Right atrium auricular region (tissue), 2 donors: Measurements from ENCODE around the gene SPTLC3. TPM values are rescaled to one million over a fixed set of nuclear protein-coding genes. Genes with fewer than 3 reads are reported as not detected.

ENCODE experiments used
- DNase-seq: peaks from one replicate; pipeline ENCODE4 v3.0.0-alpha.2; 2019; ENCODE audit warnings: low spot score
- H3K27ac ChIP-seq, 2 donors: fragments of 200-600 bp; sonication (generic); 1 replicate in 1 of 2; 2 replicates in 1 of 2; pipeline ENCODE4 v1.5.1; 2016 to 2019
- H3K27me3 ChIP-seq, 2 donors: fragments of 200-600 bp; sonication (generic); one replicate each; pipeline versions ENCODE4 v1.5.1 to v1.6.0; 2017 to 2019
- H3K36me3 ChIP-seq: fragments of 200-600 bp; sonication (generic); one replicate; pipeline ENCODE4 v1.5.1; 2016
- H3K4me1 ChIP-seq, 2 donors: fragments of 200-600 bp; sonication (generic); one replicate each; pipeline versions ENCODE4 v1.5.1 to v1.6.0; 2017 to 2019
- H3K4me3 ChIP-seq, 2 donors: fragments of 200-600 bp; sonication (generic); 1 replicate in 1 of 2; 2 replicates in 1 of 2; pipeline ENCODE4 v1.5.1; 2017 to 2019; ENCODE audit warnings: mild to moderate bottlenecking in 1 of 2, moderate library complexity in 1 of 2
- H3K9me3 ChIP-seq, 2 donors: fragments of 200-600 bp; sonication (generic); one replicate each; pipeline ENCODE4 v1.5.1; 2019
- CTCF ChIP-seq, 2 donors: fragments of 200-600 bp; sonication (generic); IDR thresholded peaks; one replicate each; pipeline ENCODE4 v1.5.1; 2019; ENCODE audit warnings: antibody characterized with exemption in 2 of 2
- total RNA-seq, 2 donors: library from RNA; depleted of rRNA; stranded (reverse); fragments of >200 nt; gene quantifications; one replicate each; pipeline ENCODE4 v1.1.0, GENCODE V29; 2016

SPTLC3 gene
- total RNA-seq, 2 donors from 2014 or later, result 2.8 to 4.2 TPM

DNA sequence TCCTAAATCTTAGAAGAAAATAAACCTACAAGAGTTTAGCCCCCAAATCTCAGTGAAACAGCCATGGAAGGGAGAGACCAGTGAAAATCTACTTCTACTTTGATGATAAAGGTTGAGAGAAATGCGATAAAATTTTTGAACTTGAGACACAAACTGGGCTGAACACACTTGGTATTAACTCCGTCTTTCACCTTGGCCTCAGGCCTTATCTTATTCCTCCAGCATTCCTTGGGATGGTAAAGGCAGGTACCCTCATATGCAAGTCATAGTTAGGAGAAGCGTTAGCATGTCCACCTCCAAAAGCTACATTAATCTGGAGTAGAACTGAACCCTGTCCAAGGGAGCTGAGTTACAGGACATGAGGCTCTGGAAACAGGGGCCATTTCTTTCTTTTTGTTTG lies 1.2 kb upstream of the SPTLC3 start:
- no peak for DNase-seq
- H3K4me3 ChIP-seq, result no peak overlapping the region
- no peak overlapping the region for H3K27ac ChIP-seq
- H3K27me3 ChIP-seq, result no peaks in the 10 kb centered on the region
- TF ChIP-seq CTCF (IDR thresholded peaks at IDR 0.05), result no peak
- H3K4me1 ChIP-seq, result peaks cover 0 to 14% of the 10 kb centered on the region in 2 donors
- H3K9me3 ChIP-seq, result no peaks in the 10 kb centered on the region
- H3K36me3 ChIP-seq, result no peaks in the 10 kb centered on the region

DNA sequence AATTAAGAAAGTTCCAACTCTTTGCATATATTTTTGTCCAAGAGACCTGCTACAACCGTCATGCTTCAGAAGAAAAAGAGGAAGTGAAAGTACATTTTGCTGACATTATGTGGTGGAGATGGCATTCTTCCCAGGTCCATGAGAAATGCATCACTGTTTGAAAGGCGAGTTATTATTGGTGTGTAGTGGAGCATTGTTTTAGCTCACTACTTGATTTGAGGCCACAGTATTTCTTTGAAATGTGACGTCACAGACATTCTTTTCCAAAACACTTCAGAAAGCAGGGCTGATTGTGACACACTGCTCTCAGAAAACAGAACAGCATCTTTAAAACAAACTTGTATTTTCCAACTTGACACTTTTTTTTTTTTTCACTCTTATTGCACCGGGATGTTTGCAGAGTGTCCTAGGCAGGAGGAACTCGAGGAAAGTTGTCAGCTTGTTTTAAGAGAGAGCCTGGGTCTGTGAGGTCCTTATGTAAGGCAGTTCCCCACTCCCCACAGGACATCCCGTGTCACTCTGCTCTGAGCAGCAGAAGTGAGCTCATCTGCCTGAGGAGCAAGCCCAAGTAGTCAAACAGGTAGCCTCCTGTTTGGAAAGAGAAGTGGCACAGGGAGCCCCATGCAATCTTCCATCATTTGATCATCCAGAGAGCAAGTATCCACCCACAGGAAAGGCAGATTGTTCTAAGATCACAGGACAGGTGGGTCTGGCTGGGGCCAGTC lies 1.1 kb downstream of the SPTLC3 start:
- Histone ChIP-seq H3K9me3 (no peaks in the 10 kb centered on the region), H3K36me3 (no peaks in the 10 kb centered on the region), H3K4me3 (peak overlapping the region; percentile 32 to 46), H3K27ac (peak overlapping the region; percentile 58 to 71), H3K4me1 (peaks cover 0 to 20% of the 10 kb centered on the region in 2 donors), H3K27me3 (no peaks in the 10 kb centered on the region)
- TF ChIP-seq CTCF (IDR thresholded peaks at IDR 0.05), result no peak
- DNase-seq, result peak; percentile 63

GRCh38 chr20:13012886-13013285 lies 4.1 kb downstream of the SPTLC3 start:
- Histone ChIP-seq H3K27me3 (no peaks in the 10 kb centered on the region), H3K9me3 (no peaks in the 10 kb centered on the region), H3K4me1 (peaks cover 0 to 20% of the 10 kb centered on the region in 2 donors), H3K27ac (no peak overlapping the region), H3K4me3 (no peak overlapping the region), H3K36me3 (no peaks in the 10 kb centered on the region)
- DNase-seq, result no peak
- no peak for TF ChIP-seq CTCF (IDR thresholded peaks at IDR 0.05)

GRCh38 chr20:13013411-13013810 lies 4.6 kb downstream of the SPTLC3 start:
- no peak for DNase-seq
- Histone ChIP-seq H3K9me3 (no peaks in the 10 kb centered on the region), H3K4me3 (no peak overlapping the region), H3K27ac (no peak overlapping the region), H3K36me3 (no peaks in the 10 kb centered on the region), H3K27me3 (no peaks in the 10 kb centered on the region), H3K4me1 (peaks cover 0 to 20% of the 10 kb centered on the region in 2 donors)
- TF ChIP-seq CTCF (IDR thresholded peaks at IDR 0.05), result no peak

- Histone ChIP-seq H3K4me1 (peaks cover 0 to 10% of the 10 kb centered on the region in 2 donors), H3K4me3 (no peak overlapping the region), H3K36me3 (no peaks in the 10 kb centered on the region), H3K9me3 (peaks cover 0 to 13% of the 10 kb centered on the region in 2 donors), H3K27me3 (no peaks in the 10 kb centered on the region), H3K27ac (peak overlapping the region in 1 of 2 donors; percentile 4)
- no peak for DNase-seq
- TF ChIP-seq CTCF (IDR thresholded peaks at IDR 0.05), result no peak
These were observed 8.5 kb downstream of the SPTLC3 start for GRCh38 chr20:13017235-13017634.
